Endothelial cell of umbilical vein (primary cell): ENCODE results near the gene ATP2B2.

Experiments
- EZH2 ChIP-seq: IDR thresholded peaks from 2 replicates; pipeline ENCODE4 v1.6.1; 2012; ENCODE audit warnings: borderline replicate concordance, low read depth, mild to moderate bottlenecking, moderate library complexity, low read length, inconsistent platforms; ENCODE audit not compliant: severe bottlenecking
- GATA2 ChIP-seq: IDR thresholded peaks from 2 replicates; pipeline ENCODE4 v1.7.0; 2011; ENCODE audit warnings: low read depth, mild to moderate bottlenecking, moderate library complexity, mixed read lengths, low read length; ENCODE audit not compliant: insufficient read length, insufficient read depth
- JUN ChIP-seq: IDR thresholded peaks from 2 replicates; pipeline ENCODE4 v1.6.1; 2011; ENCODE audit warnings: borderline replicate concordance, low read depth; ENCODE audit not compliant: insufficient read length, insufficient read depth
- MYC ChIP-seq: IDR thresholded peaks from one replicate; pipeline ENCODE4 v1.6.1; 2011; ENCODE audit warnings: mild to moderate bottlenecking, low read depth, low read length
- POLR2A ChIP-seq: IDR thresholded peaks from 2 replicates; pipeline ENCODE4 v1.6.1; 2012; ENCODE audit warnings: low read depth, mild to moderate bottlenecking, control low read depth, low read length
- POLR2AphosphoS5 ChIP-seq: IDR thresholded peaks from 2 replicates; pipeline ENCODE4 v1.6.1; 2012; ENCODE audit warnings: low read depth, mild to moderate bottlenecking, control low read depth, low read length, moderate library complexity; ENCODE audit not compliant: insufficient read depth
- TF ChIP-seq, protein P1 (sequence below), 2 donors: IDR thresholded peaks; 1 replicate in 1 of 2; 2 replicates in 1 of 2; pipeline ENCODE4 v1.5.1; 2011; ENCODE audit warnings: low read length in 2 of 2, mild to moderate bottlenecking in 2 of 2, moderate library complexity in 2 of 2, control low read depth in 1 of 2, inconsistent platforms in 1 of 2, low read depth in 1 of 2; ENCODE audit not compliant: insufficient read depth in 1 of 2; ENCODE audit errors: extremely low read depth in 1 of 2
- TF ChIP-seq, protein P2 (sequence below): IDR thresholded peaks from 2 replicates; pipeline ENCODE4 v1.6.1; 2011; ENCODE audit not compliant: insufficient read depth, insufficient read length

DNA sequence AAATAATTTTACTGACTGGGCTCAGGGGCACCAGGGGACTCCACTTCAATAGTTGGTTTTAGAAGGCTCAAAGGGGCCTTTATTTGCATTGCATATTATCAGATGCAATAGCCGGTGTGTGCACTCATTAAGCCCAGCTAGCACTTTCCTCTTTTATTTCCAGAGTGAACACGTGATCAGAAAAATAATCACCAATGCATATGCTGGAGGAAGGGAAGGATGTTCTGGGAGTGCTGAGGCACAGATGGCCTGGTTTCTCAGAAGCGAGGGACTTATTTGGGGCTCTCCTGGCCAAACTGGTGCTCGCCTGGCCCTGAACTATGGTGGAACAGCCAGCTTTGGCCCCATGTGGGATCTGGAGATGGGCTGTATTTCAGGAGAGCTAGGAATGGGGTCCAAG lies 124.0 kb downstream of the ATP2B2 start:
- TF ChIP-seq POLR2AphosphoS5: no peak
- no peak for TF ChIP-seq POLR2A
- TF ChIP-seq, protein P1, sequence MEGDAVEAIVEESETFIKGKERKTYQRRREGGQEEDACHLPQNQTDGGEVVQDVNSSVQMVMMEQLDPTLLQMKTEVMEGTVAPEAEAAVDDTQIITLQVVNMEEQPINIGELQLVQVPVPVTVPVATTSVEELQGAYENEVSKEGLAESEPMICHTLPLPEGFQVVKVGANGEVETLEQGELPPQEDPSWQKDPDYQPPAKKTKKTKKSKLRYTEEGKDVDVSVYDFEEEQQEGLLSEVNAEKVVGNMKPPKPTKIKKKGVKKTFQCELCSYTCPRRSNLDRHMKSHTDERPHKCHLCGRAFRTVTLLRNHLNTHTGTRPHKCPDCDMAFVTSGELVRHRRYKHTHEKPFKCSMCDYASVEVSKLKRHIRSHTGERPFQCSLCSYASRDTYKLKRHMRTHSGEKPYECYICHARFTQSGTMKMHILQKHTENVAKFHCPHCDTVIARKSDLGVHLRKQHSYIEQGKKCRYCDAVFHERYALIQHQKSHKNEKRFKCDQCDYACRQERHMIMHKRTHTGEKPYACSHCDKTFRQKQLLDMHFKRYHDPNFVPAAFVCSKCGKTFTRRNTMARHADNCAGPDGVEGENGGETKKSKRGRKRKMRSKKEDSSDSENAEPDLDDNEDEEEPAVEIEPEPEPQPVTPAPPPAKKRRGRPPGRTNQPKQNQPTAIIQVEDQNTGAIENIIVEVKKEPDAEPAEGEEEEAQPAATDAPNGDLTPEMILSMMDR (IDR thresholded peaks at IDR 0.05; ENCODE audit: extremely low read depth in 1 of 2, insufficient read depth in 1 of 2, low read depth in 1 of 2, low read length in 2 of 2): no peak
- TF ChIP-seq, protein P2, sequence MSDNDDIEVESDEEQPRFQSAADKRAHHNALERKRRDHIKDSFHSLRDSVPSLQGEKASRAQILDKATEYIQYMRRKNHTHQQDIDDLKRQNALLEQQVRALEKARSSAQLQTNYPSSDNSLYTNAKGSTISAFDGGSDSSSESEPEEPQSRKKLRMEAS: no peak
- no peak for TF ChIP-seq EZH2
- no peak for TF ChIP-seq GATA2
- no peak for TF ChIP-seq JUN
- TF ChIP-seq MYC: no peak
